A549 (cell line): ENCODE measurements around the gene TEP1.

Experiments
- CBX8 ChIP-seq: fragments of 200-600 bp; sonication (generic); IDR thresholded peaks from 2 replicates; pipeline ENCODE4 v1.6.1; 2016
- CTCF ChIP-seq: fragments of >200 bp; sonication (Bioruptor Twin); formaldehyde crosslinking; IDR thresholded peaks from 3 replicates; pipeline ENCODE4 v1.5.1; 2016
- POLR2AphosphoS2 ChIP-seq: conservative IDR thresholded peaks from 2 replicates; pipeline ENCODE4 v1.6.1; 2012; ENCODE audit warnings: low read length, improper control_type of control experiment, inconsistent platforms

- no peak for TF ChIP-seq CBX8
- no peak for TF ChIP-seq POLR2AphosphoS2
- no peak for TF ChIP-seq CTCF
These were observed 67.9 kb downstream of the TEP1 start for GRCh38 chr14:20345366-20345765.
